ENCODE data around the gene POU2F2.
A peak's percentile ranks its signal among the peaks of the same experiment; 100 is the strongest.

The POU2F2 gene

GRCh38 chr19:42132030-42132628, at the start of gene POU2F2:
TSS of gene POU2F2 (minus strand) at chr19:42132446. CDS start at chr19:42132411, 35 bp downstream.
- DNase-seq, result no peak

GRCh38 chr19:42178791-42179674, 46.8 kb upstream of the POU2F2 start:
- no peak for DNase-seq

- no peak for DNase-seq
Observed at GRCh38 chr19:42177686-42178019, 45.4 kb upstream of the POU2F2 start.

GRCh38 chr19:42176990-42177685, 44.9 kb upstream of the POU2F2 start:
- DNase-seq, result peak in 1 of 2 experiments; percentile 74

- DNase-seq, result no peak
Observed at GRCh38 chr19:42176649-42176989, 44.4 kb upstream of the POU2F2 start.

GRCh38 chr19:42175952-42176648, 43.9 kb upstream of the POU2F2 start:
- DNase-seq, result no peak

GRCh38 chr19:42174958-42175734, 42.9 kb upstream of the POU2F2 start:
- no peak for DNase-seq

- DNase-seq, result no peak
Observed at GRCh38 chr19:42174188-42174587, 41.9 kb upstream of the POU2F2 start.

- no peak for DNase-seq
Observed at GRCh38 chr19:42173695-42174094, 41.4 kb upstream of the POU2F2 start.

- DNase-seq, result no peak
Observed at GRCh38 chr19:42172261-42172660, 40.0 kb upstream of the POU2F2 start.

- no peak for DNase-seq
Observed at GRCh38 chr19:42170715-42171114, 38.5 kb upstream of the POU2F2 start.

GRCh38 chr19:42169486-42170413, 37.5 kb upstream of the POU2F2 start:
- no peak for DNase-seq

GRCh38 chr19:42168206-42168605, 36.0 kb upstream of the POU2F2 start:
- DNase-seq, result no peak

- DNase-seq, result no peak
Observed at GRCh38 chr19:42166316-42166715, 34.1 kb upstream of the POU2F2 start.

GRCh38 chr19:42165146-42165545, 32.9 kb upstream of the POU2F2 start:
- DNase-seq, result no peak

GRCh38 chr19:42161616-42162263, 29.5 kb upstream of the POU2F2 start:
- DNase-seq, result no peak

GRCh38 chr19:42159942-42160341, 27.7 kb upstream of the POU2F2 start:
- DNase-seq, result no peak

- DNase-seq, result no peak
Observed at GRCh38 chr19:42158926-42159325, 26.7 kb upstream of the POU2F2 start.

- DNase-seq, result no peak
Observed at GRCh38 chr19:42156571-42156970, 24.3 kb upstream of the POU2F2 start.

- DNase-seq, result no peak
Observed at GRCh38 chr19:42155796-42156195, 23.6 kb upstream of the POU2F2 start.
